ENCODE results near the gene CCDC7. TPM values are rescaled to one million over a fixed set of nuclear protein-coding genes. Genes with fewer than 3 reads are reported as not detected.
A peak's percentile ranks its signal among the peaks of the same experiment; 100 is the strongest.
"Not testable (repeated sequence)": the region's sequence is repeated elsewhere in the genome, so short reads cannot be mapped to it uniquely, and the experiment has no call there.

Gene CCDC7
- total RNA-seq, 1 donor from 2014 or later: 9.5 TPM

- Mint-ChIP-seq H3K27me3 (no peaks in the 10 kb centered on the region), H3K36me3 (ENCODE audit: insufficient read depth) (no peaks in the 10 kb centered on the region), H3K9me3 (ENCODE audit: low read depth) (peaks cover 3% of the 10 kb centered on the region), H3K4me1 (ENCODE audit: low read depth) (no peaks in the 10 kb centered on the region), H3K4me3 (ENCODE audit: low read depth) (no peak overlapping the region), H3K27ac (no peak overlapping the region)
- no peak for DNase-seq (ENCODE audit: low spot score, unreplicated experiment)
- TF ChIP-seq CTCF (IDR thresholded peaks at IDR 0.05; ENCODE audit: unreplicated experiment): no peak
Observed at GRCh38 chr10:32790483-32790882, 344.5 kb downstream of the CCDC7 start.

GRCh38 chr10:32793033-32793432 lies 347.1 kb downstream of the CCDC7 start:
- no peaks in the 10 kb centered on the region for H3K27me3 Mint-ChIP-seq
- no peak for DNase-seq (ENCODE audit: low spot score, unreplicated experiment)
- TF ChIP-seq CTCF (IDR thresholded peaks at IDR 0.05; ENCODE audit: unreplicated experiment): no peak
- no peak overlapping the region for H3K4me3 Mint-ChIP-seq (ENCODE audit: low read depth)
- H3K4me1 Mint-ChIP-seq (ENCODE audit: low read depth): no peaks in the 10 kb centered on the region
- no peaks in the 10 kb centered on the region for H3K36me3 Mint-ChIP-seq (ENCODE audit: insufficient read depth)
- no peaks in the 10 kb centered on the region for H3K9me3 Mint-ChIP-seq (ENCODE audit: low read depth)
- H3K27ac Mint-ChIP-seq: no peak overlapping the region

- H3K36me3 Mint-ChIP-seq (ENCODE audit: insufficient read depth): no peaks in the 10 kb centered on the region
Observed at GRCh38 chr10:32795598-32796183, 349.8 kb downstream of the CCDC7 start.

GRCh38 chr10:32797393-32797792 lies 351.5 kb downstream of the CCDC7 start:
- not testable (repeated sequence) for H3K4me1 Mint-ChIP-seq (ENCODE audit: low read depth); H3K27ac Mint-ChIP-seq; H3K36me3 Mint-ChIP-seq (ENCODE audit: insufficient read depth); H3K9me3 Mint-ChIP-seq (ENCODE audit: low read depth); H3K4me3 Mint-ChIP-seq (ENCODE audit: low read depth); DNase-seq (ENCODE audit: low spot score, unreplicated experiment); H3K27me3 Mint-ChIP-seq

More at GRCh38 chr10:32795598-32796183, 349.8 kb downstream of the CCDC7 start:
- Mint-ChIP-seq H3K27ac (no peak overlapping the region), H3K4me1 (ENCODE audit: low read depth) (no peaks in the 10 kb centered on the region), H3K27me3 (no peaks in the 10 kb centered on the region), H3K9me3 (ENCODE audit: low read depth) (no peaks in the 10 kb centered on the region), H3K4me3 (ENCODE audit: low read depth) (no peak overlapping the region)
- peak; percentile 76 for TF ChIP-seq CTCF (IDR thresholded peaks at IDR 0.05; ENCODE audit: unreplicated experiment)
- DNase-seq (ENCODE audit: low spot score, unreplicated experiment): no peak

- DNase-seq (ENCODE audit: low spot score, unreplicated experiment): no peak
- no peak for TF ChIP-seq CTCF (IDR thresholded peaks at IDR 0.05; ENCODE audit: unreplicated experiment)
- H3K27me3 Mint-ChIP-seq: no peaks in the 10 kb centered on the region
- no peaks in the 10 kb centered on the region for H3K36me3 Mint-ChIP-seq (ENCODE audit: insufficient read depth)
- no peak overlapping the region for H3K4me3 Mint-ChIP-seq (ENCODE audit: low read depth)
- H3K9me3 Mint-ChIP-seq (ENCODE audit: low read depth): no peaks in the 10 kb centered on the region
- H3K27ac Mint-ChIP-seq: no peak overlapping the region
- H3K4me1 Mint-ChIP-seq (ENCODE audit: low read depth): no peaks in the 10 kb centered on the region
Observed at GRCh38 chr10:32846974-32847373, 401.0 kb downstream of the CCDC7 start.

- no peaks in the 10 kb centered on the region for H3K36me3 Mint-ChIP-seq (ENCODE audit: insufficient read depth)
- H3K9me3 Mint-ChIP-seq (ENCODE audit: low read depth): no peaks in the 10 kb centered on the region
- H3K27me3 Mint-ChIP-seq: no peaks in the 10 kb centered on the region
- no peak for DNase-seq (ENCODE audit: low spot score, unreplicated experiment)
- H3K4me3 Mint-ChIP-seq (ENCODE audit: low read depth): no peak overlapping the region
- H3K4me1 Mint-ChIP-seq (ENCODE audit: low read depth): no peaks in the 10 kb centered on the region
- no peak for TF ChIP-seq CTCF (IDR thresholded peaks at IDR 0.05; ENCODE audit: unreplicated experiment)
- H3K27ac Mint-ChIP-seq: no peak overlapping the region
Observed at GRCh38 chr10:32851301-32851700, 405.4 kb downstream of the CCDC7 start.
